GM18502 (cell line): ENCODE measurements around the gene MORN4.

Experiments
- ATAC-seq: cut with Tn5 transposase; IDR thresholded peaks from one replicate; pipeline ENCODE4 v1.9.1; 2021; ENCODE audit warnings: mild to moderate bottlenecking; ENCODE audit not compliant: unreplicated experiment, poor library complexity

Gene MORN4

DNA sequence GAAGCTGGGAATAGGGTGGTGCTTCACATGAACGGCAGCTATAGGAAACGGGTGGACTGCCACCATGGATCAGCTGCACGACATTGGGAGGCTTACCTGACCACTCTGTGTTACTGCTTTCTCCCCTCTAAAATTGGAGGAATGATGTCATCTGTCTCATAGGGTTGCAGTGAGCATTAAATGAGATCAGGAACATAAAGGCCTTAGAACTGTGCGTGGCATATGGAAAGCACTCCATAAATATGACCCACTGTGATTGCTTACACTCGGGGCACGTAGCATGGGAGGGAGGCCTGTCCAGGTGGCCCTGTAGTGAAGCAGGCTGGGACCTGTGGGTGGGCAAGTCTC, 34.1 kb downstream of the MORN4 start:
- ATAC-seq, result no peak

DNA sequence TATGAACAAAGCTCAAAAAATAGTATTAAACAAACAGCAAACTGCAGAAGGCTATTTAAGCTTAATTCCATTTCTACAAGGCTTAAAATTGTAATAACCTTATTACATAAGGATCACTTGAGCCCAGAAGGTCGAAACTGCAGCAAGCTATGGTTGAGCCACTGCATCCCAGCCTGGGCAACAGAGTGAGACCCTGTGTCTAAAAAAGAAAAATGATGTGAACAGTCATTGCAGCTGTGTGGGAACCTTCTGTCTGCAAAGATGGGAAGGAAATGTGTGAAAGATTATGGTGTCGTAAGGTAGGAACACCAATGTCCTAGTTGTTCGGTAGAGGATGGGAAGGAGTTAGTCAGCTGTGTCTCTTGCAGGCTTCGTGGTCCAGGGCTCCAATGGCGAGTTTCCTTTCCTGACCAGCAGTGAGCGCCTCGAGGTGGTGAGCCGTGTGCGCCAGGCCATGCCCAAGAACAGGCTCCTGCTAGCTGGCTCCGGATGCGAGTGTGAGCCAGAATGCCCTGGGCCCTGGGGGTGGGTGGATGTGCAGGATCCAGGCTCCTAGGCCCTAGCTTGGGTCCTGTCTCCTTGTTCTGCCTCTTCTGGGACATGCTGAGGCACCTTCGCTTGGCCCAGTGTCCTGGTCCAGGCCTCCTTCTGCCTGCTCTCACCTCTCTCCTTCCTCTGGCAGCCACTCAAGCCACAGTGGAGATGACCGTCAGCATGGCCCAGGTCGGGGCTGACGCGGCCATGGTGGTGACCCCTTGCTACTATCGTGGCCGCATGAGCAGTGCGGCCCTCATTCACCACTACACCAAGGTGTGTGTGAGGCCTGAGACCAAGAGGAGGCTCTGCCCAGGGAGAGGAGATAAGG, 34.7 kb downstream of the MORN4 start:
- ATAC-seq, result no peak

DNA sequence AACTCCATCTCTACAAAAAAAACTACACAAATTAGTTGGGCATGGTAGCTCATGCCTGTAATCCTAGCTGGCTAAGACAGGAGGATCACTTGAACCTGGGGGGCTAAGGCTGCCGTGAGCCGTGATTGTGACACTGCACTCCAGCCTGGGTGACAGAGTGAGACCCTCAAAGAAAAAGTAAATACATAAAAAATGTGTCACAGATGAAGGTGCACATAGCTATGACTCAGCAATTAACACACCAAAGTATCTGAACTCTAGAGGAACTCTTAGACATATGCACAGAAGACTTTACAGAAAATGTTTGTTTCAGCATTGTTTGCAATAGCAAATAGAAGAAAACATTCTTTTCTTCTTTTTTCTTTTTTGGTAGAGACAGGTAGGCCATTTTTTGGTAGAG, 35.5 kb downstream of the MORN4 start:
- ATAC-seq, result no peak

DNA sequence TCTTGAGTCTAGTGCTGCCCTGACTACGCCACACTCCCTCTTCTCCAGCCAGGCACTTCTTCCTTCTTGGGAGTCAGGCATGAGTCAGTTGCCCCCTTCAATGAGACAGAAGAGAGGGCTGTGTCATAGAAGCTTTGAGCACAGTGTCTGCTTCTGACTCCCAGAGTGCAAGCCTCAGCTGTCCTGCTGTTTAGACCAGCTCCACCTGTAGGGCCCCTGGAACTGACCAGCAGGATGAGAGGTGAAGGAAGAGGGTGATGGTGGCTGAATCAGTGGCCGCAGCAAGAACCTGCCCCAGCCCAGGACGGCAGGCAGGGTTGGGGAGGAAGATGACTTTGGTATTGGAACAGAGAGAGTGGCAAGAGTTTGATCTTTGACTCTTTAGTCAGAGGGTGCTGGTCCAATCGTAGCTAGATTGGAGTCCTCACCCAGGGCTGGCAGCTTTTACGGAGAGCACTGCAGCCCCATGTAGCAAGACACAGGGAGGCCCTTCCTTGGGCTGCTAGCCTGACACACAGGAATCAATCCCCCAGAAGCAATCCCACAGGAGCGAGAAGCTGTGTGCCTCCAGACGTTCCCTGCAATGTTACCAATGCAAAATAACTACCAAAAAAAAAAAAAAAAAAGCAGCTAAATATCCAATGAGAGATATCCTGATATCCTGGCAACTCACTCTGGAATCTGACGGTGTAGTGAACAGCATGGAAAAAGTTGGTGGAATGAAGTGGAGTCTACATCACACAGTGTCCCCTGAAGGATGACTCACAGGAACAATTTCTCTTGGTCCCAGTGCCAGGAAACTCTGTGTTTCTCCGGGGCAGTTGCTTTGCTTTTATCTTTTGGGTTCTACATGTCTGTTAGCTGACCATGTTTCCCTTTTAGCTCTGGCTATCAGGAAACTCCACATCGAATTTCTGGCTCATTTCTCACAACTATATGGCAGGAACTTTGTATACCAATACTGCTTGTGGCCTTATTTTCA, 36.9 kb downstream of the MORN4 start:
- ATAC-seq, result no peak

DNA sequence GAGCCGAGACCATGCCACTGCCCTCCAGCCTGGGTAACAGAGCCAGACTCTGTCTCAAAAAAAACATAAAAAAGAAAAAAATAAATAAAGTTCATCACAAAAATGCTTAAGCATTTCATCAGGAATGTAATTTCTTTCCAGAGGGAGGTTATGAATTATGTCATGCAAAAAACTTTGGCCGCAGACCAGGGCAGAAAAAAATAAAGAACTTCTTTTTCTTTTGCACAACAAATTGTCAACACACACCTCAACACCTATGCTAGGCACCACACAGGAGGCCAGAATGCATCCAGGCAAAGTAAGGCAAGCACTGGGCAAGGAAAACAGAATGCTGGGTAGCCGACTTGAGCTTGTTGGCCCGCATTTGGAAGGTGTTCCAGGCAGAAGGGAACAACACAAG, 39.9 kb downstream of the MORN4 start:
- no peak for ATAC-seq

DNA sequence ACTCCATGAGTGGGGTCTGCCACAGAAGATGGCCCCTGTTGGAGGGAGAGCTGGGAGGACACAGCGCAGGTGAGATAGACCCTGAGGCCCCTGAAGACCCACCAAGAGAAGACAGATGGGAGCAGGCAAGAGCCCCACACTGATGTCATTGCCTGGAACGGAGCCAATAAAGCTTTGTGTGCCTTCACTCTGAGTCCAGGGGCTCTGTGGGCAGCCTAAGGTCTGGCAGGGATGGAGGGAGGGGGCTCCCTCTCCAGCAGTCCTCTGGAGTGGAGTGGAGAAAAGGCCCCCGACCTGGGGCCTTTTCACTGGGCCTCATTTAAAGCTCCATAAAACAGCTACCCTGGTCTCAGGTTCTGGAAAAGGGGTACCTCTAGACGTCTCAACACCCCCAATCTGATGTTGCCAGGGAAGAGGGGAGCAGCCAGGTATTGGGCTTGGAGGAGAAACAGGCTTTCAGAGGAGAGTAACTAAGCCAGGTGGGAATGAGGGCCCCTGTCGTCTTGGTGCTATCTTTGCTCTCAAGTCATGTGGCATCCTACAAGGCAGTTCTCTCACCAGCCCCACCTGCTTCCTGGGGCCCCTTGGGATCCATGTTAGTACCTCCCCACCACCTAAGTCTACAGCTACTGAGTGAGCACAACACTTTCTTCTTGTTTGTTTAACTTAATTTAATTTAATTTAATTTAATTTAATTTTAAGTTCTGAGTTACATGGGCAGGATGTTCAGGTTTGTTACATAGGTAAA, 42.4 kb downstream of the MORN4 start:
- no peak for ATAC-seq

DNA sequence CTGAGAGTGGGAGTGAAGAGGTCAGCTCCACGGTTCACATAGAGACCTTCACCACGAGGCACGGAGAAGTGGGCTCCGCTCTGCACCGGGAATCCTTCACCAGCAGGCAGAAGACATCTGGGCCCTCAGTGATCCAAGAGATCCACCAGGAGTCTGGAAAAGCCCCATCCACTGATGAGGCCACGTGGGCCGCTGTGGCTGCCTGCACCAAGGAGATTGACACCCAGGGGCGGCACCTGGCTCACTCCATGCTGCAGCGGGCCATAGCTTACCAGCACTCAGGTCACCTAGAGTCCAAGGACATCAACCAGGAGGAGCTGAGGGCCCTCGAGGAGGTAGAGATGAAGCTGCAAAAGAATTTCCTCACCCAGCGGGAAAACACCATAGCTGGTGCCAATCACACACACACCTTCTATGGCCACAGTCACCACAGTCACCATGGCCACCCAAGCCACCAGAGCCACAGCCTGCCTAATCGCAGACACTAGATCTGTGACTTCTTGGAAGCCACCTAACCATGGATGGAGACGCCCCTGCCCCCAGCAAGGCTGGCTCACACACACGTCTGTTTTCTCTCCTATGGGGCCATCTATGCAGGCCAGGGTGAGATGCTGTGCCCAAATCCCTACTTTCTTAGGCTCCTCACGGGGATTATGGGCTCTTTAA, 43.1 kb downstream of the MORN4 start:
- ATAC-seq, result no peak

DNA sequence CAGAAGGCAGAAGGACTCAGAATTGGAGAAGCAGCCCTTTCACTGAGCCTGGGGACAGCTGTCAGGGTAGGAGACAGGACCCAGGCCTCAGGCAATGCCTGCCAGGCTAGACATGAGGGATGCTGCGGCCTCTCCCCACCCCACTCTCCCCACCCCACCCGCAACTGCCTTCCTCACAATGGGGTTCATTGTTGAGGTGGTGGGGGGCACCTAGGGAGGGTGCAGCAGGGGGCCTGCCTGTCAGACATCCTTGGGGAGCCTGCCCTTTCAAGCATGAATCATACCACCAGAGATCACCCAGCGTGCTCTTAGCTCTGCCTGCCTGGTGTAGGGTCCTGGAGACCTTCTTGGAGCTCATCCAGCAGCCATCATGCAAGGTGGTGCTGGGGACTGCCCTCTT, 43.8 kb downstream of the MORN4 start, which contains the start of gene C10orf62:
Gene C10orf62, plus strand, starts transcription at position 243 of the 400 bp plus-strand sequence. CDS start 177 bp downstream, outside the sequence.
- no peak for ATAC-seq

DNA sequence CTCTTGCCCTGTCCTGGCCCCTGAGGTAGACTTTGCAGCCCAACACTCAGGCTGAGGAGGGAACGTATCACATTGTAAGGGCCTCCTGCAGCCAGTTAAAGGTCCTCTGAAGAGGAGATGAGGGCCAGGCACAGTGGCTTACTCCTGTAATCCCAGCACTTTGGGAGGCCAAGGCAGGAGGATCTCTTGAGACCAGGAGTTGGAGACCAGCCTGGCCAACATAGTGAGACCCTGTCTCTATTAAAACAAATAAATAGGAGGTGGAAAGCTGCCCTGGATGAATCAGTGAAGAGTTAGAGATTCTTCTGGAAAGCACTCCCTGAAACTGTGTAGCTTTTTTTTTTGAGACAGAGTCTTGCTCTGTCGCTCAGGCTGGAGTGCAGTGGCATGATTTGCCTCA, 46.1 kb downstream of the MORN4 start:
- no peak for ATAC-seq

DNA sequence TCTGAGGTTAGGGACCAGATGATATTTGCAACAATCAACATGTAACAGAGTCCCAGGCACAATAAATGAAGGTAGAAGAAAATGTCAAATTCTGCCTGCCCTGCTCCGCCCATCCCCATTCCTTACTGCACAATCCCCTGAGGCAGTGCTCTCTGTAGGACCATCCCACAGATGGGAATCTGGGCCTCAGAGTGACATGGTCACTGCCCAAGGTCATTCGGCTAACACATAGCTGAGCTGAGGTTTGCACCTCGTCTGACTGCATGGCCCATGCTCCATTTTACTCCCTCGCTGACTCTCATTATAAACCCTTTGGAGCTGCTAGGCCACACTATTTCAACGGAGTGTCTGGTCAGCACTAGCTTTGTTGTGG, 47.9 kb downstream of the MORN4 start:
- ATAC-seq, result no peak

DNA sequence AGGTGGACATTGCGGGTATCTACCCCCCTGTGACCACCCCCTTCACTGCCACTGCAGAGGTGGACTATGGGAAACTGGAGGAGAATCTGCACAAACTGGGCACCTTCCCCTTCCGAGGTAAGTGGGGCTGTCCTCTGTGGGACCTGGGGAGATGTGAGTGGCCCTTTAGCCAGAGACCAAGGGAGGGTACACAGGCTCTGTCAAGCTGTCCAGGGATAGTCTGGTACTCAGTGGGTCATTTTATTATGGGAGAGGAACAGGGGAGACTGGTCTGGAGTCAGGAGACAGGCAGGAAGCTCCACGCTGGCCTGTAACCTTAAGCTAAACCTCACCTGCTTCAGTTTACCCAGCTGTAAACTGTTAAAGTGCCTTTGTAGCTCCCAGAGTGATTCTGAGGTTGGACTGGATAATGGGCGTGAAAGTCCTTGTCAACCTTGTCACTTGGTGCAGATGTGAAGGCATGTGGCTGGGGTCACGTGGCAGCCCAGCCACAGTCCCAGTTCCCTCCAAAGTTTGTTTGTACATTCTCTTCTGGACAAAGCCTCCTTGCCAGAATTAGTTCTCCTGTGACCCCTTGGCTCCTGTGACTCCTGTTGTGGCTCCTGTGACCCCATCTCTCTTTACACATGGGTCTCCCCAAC, 48.4 kb downstream of the MORN4 start:
- no peak for ATAC-seq

DNA sequence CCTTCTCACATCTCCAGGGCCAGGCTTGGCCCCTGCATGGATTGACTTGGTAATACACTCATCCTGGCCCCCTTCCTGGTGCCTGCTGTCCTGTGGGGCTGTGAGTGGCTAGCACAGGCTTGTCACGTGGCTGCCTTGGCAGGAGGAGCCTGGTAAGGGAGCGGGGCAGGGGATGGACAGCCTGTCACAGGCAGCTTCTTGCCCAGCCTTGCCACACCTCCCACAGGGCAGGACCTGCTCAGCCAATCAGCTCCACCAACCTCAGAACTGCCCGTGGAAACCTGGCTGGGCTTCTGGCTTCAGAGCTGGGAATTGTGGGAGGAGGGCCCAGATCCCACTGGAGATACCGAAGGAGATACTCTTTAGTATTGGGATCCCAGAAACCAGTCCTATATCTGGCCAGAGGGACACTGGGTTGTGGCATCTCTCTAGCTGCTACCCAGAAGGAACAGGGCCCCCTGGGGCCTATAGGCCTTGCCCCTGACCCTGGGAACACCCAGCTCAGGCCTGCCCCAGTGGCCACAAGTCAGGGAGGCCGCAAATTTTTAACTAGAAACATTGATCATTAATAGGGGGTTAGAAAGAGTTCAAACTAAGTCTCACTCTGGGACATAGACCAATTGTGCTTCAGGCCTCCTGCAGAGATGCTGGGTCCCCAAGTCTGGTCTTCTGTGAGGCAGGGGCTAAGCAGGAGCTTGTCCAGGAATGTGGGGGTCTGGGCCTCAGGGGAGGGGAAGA, 49.1 kb downstream of the MORN4 start, which contains the start of gene HOGA1:
Gene HOGA1, plus strand, starts transcription at position 330 of the 738 bp plus-strand sequence. Its CDS starts 315 bp downstream, at position 645.
- ATAC-seq, result no peak

DNA sequence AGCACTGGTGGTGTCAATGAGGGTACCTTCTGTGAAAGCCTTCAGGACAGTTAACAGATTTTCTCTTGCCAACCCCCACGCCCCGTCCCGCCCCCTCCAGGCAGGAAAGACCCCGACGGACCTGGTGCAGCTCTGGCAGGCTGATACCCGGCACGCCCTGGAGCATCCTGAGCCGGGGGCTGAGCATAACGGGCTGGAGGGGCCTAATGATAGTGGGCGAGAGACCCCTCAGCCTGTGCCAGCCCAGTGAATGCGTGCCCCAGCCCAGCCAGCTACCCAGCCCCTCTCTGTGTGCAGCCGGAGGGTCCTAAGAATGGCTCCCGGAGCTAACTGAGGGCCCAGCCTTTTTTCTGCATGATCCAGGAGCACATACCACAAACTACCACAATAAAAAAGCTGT, 49.8 kb downstream of the MORN4 start:
- ATAC-seq, result no peak

DNA sequence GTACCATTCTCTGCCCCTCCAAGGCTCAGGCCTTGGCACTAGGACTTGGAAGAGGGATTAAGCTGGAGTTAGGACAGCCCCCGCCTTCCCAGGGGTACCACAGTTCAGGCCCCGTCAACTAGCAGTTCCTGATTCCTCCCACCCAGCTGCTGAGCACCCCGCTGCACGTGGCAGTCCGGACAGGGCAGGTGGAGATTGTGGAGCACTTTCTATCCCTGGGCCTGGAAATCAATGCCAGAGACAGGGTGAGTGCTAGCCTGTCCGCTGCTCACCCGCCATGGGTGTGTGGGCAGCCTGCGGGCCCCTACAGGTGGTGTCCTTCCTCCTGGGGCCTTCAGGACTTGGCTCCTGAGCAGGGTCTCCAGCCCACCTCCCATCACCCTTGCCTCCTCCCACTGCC, 51.1 kb downstream of the MORN4 start:
- ATAC-seq, result no peak

DNA sequence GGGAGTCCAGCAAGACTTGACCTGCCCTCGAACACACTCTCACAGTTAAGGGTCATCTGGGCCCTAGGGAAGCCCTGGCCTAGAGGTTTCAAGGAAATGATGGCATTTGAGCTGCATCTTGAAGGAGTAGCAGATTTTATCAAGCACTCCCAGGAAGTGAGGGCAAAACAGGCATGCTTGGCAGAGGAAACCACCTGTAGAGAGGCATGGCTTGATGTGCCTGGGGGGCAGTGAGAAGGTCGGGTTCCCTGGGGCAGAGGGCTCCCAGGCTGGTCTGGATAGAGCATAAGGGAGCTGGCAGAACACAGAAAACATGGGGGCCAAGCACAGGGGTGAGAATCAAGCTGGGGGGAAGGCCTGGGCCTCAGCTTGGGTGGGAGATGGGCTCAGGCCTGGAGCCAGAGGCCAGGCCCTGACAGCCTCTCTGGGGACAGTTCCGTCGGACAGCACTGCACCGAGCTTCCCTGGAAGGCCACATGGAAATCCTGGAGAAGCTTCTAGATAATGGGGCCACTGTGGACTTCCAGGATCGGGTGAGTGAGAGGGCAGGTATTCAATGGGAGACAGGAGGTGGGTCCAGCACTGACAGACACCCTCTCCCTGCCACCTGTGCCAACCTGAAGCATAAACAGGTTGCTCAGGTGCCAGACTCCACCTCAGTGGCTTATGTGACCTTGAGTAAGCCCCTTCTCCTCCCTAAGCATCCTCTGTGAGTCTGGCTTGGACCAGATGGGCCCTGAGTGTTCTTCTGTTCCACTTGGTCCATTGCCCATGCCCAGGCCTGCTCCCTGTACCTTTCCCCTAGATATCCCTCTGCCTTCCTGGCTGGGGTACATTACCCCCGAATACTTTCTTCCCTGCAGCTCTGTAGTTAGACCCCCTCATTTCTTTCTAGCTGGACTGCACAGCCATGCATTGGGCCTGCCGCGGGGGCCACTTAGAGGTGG, 52.6 kb downstream of the MORN4 start:
- no peak for ATAC-seq

DNA sequence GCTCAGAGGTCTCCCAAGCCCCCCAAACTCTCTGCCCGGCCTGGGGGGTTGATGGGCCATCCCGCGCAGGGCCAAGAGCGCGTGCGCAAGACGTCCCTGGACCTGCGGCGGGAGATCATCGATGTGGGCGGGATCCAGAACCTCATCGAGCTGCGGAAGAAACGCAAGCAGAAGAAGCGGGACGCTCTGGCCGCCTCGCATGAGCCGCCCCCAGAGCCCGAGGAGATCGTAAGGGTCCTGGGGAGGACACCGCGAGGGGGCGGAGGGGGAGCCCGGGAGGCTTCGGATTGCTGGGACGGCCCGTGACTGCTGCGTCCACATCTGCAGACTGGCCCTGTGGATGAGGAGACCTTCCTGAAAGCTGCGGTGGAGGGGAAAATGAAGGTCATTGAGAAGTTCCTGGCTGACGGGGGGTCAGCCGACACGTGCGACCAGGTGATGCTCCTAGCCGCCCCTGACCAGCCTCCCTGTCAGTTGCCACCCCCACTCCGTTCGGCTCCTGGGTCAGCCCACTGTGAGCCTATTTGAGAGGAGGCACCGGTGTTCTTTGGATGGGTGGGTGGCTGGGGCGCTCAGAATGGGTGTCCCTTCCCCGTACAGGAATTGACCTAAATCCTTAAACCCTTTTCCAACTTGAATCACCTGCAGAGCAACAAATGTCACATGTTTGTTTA, 55.0 kb downstream of the MORN4 start:
- ATAC-seq, result no peak

DNA sequence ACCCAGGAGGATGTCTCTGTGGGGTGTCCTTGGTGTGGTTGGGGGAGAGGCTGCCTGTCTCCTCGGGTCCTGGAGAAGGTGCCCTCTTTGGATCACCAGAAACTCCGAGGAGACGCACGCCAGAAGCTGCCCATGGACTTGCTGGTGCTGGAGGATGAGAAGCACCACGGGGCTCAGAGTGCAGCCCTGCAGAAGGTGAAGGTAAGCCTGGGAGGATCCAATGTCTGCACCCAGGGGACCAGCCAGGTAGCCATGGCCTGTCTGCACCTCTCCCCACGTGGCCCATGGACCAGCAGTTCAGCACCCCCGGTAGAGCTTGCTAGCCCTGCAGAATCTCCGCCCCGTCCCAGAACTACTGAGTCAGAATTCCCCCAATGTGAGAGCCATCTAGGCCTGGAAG, 55.6 kb downstream of the MORN4 start:
- ATAC-seq, result no peak
